ENCODE measurements around the gene FRMD5.

FRMD5 gene

DNA sequence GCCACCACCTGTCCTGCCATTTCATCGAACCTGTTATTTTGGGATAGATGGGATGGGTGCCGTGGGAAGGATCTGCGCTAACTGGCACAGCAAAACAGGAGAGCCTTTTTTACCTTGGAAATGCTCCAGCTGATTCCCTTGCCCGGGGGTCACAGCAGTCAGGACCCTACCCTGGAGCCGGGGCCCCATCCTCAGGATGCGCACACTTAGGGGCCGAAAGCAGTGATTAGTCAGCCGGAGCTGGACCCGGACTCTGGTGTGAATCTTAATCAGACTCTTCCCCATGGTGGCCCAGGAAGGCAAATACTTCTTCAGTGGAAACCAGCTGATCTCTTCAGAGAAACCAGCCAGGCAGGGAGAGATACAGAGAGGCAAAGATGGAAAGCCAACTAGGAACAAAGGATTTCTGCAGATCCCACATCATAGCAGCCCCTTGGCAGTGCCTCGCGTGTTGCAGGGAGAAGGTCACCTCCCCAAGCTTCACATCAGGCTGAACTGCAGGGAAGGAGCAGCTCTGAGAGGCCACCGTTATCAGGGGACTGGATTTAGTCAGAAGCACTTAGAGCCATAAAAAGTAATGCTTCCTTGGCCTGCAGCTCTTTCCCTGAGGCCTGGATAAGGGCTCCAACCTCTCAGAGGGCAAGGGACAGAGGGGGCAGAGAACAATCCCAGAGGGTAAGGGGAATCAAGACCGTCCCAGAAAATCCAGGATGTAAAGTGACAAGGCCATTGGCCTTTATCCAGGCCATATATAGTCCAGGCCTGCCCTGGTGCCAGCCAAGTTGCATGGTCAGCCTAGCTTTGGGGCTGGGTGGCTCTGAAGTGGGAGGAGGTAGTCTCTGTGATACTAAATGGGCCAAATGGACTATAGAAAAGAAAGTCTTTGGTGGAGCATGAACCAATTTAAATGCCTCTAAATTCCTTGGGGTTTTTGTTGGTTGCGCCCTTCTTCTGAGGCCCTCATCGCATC lies 315.4 kb downstream of the FRMD5 start:
- TF ChIP-seq, protein P1, sequence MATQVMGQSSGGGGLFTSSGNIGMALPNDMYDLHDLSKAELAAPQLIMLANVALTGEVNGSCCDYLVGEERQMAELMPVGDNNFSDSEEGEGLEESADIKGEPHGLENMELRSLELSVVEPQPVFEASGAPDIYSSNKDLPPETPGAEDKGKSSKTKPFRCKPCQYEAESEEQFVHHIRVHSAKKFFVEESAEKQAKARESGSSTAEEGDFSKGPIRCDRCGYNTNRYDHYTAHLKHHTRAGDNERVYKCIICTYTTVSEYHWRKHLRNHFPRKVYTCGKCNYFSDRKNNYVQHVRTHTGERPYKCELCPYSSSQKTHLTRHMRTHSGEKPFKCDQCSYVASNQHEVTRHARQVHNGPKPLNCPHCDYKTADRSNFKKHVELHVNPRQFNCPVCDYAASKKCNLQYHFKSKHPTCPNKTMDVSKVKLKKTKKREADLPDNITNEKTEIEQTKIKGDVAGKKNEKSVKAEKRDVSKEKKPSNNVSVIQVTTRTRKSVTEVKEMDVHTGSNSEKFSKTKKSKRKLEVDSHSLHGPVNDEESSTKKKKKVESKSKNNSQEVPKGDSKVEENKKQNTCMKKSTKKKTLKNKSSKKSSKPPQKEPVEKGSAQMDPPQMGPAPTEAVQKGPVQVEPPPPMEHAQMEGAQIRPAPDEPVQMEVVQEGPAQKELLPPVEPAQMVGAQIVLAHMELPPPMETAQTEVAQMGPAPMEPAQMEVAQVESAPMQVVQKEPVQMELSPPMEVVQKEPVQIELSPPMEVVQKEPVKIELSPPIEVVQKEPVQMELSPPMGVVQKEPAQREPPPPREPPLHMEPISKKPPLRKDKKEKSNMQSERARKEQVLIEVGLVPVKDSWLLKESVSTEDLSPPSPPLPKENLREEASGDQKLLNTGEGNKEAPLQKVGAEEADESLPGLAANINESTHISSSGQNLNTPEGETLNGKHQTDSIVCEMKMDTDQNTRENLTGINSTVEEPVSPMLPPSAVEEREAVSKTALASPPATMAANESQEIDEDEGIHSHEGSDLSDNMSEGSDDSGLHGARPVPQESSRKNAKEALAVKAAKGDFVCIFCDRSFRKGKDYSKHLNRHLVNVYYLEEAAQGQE (IDR thresholded peaks at IDR 0.05; ENCODE audit: insufficient read depth in 1 of 2, low read depth in 2 of 2, low read length in 2 of 2), result no peak
- TF ChIP-seq FOXP2 (optimal IDR thresholded peaks at IDR 0.05; ENCODE audit: borderline replicate concordance, extremely low read depth, extremely low read length, insufficient read depth) (no peak), POLR2AphosphoS5 (IDR thresholded peaks at IDR 0.05; ENCODE audit: low read depth, low read length) (no peak), TAF1 (IDR thresholded peaks at IDR 0.05; ENCODE audit: borderline replicate concordance, insufficient read depth, low read length) (no peak), SIN3A (IDR thresholded peaks at IDR 0.05; ENCODE audit: borderline replicate concordance, insufficient read depth, low read length) (no peak)

DNA sequence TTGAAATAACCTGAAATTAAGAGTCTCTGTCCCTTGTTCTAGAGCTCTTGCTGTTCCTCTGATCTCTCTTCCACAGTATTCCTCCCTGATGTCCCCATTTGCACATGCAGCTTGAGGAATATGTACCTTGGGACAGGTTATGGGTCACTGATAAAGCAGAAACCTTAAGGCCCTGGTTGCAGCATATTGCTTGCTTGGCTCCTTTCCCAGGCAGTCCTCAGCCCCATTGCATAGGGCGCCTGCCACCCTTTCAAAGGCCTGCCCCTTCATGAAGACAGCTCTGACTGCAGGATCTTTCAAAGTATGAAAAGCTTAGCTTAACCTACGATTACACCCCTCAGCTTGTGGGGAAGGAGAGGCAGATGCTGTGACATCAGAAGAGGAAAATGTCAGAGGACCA lies 316.6 kb downstream of the FRMD5 start:
- no peak for TF ChIP-seq POLR2AphosphoS5 (IDR thresholded peaks at IDR 0.05; ENCODE audit: low read depth, low read length)
- TF ChIP-seq, protein P1 (IDR thresholded peaks at IDR 0.05; ENCODE audit: insufficient read depth in 1 of 2, low read depth in 2 of 2, low read length in 2 of 2), result no peak
- TF ChIP-seq TAF1 (IDR thresholded peaks at IDR 0.05; ENCODE audit: borderline replicate concordance, insufficient read depth, low read length), result no peak
- TF ChIP-seq SIN3A (IDR thresholded peaks at IDR 0.05; ENCODE audit: borderline replicate concordance, insufficient read depth, low read length), result no peak
- TF ChIP-seq FOXP2 (optimal IDR thresholded peaks at IDR 0.05; ENCODE audit: borderline replicate concordance, extremely low read depth, extremely low read length, insufficient read depth), result no peak

DNA sequence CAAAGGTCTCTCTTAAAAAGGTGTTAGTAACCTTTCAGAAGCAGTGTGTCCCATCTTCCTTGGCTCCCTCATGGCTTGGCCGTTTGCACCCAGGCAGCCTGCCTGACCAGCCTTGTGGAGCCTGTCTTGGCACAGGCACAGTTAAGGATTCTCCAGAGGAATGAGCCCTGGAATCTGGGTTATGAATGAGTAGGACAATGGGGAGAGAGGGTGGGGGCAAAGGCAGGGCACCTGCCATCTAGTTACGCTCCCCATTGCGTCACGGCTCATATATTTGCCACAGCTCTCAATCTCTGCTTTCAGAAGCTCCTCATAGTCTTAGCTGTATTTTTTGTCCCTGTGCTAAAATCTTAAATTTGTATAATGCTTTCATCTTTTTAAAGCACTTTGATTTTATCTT lies 317.7 kb downstream of the FRMD5 start:
- TF ChIP-seq POLR2AphosphoS5 (IDR thresholded peaks at IDR 0.05; ENCODE audit: low read depth, low read length) (no peak), FOXP2 (optimal IDR thresholded peaks at IDR 0.05; ENCODE audit: borderline replicate concordance, extremely low read depth, extremely low read length, insufficient read depth) (no peak), SIN3A (IDR thresholded peaks at IDR 0.05; ENCODE audit: borderline replicate concordance, insufficient read depth, low read length) (no peak), TAF1 (IDR thresholded peaks at IDR 0.05; ENCODE audit: borderline replicate concordance, insufficient read depth, low read length) (no peak)
- TF ChIP-seq, protein P1 (IDR thresholded peaks at IDR 0.05; ENCODE audit: insufficient read depth in 1 of 2, low read depth in 2 of 2, low read length in 2 of 2), result no peak

DNA sequence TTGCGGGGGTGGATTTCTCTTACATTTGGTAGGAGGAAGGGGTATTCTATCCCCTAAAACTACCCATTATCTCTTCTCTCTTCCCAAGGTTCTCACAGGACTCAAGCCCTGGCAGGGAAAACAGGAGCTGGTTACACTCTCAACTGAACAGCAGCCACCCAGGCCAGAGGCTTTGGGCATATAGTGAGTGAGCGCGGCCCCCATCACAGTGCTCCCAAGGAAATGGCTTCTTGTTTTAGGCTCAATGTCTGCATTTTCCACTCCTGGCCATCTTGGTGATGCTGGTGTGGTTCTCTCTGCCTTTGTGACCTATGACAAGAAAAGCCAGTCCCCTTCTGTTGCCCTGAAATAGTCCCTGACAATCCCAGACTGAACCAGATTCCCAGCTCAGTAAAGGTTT lies 318.2 kb downstream of the FRMD5 start:
- no peak for TF ChIP-seq POLR2AphosphoS5 (IDR thresholded peaks at IDR 0.05; ENCODE audit: low read depth, low read length)
- TF ChIP-seq FOXP2 (optimal IDR thresholded peaks at IDR 0.05; ENCODE audit: borderline replicate concordance, extremely low read depth, extremely low read length, insufficient read depth), result no peak
- no peak for TF ChIP-seq SIN3A (IDR thresholded peaks at IDR 0.05; ENCODE audit: borderline replicate concordance, insufficient read depth, low read length)
- TF ChIP-seq TAF1 (IDR thresholded peaks at IDR 0.05; ENCODE audit: borderline replicate concordance, insufficient read depth, low read length), result no peak
- TF ChIP-seq, protein P1 (IDR thresholded peaks at IDR 0.05; ENCODE audit: insufficient read depth in 1 of 2, low read depth in 2 of 2, low read length in 2 of 2), result no peak

All from PFSK-1 (cell line).